Vagina (tissue), 2 donors: ENCODE results near the gene NHP2. TPM values are rescaled to one million over a fixed set of nuclear protein-coding genes. Genes with fewer than 3 reads are reported as not detected.

Source experiments
- DNase-seq, 2 donors: peaks; one replicate each; pipeline ENCODE4 v3.0.0-alpha.2; 2017; ENCODE audit errors: extremely low spot score in 2 of 2
- H3K27ac ChIP-seq: fragments of 200-600 bp; sonication (generic); one replicate; pipeline ENCODE4 v1.5.1; 2019
- H3K27me3 ChIP-seq: fragments of 200-600 bp; sonication (generic); one replicate; pipeline ENCODE4 v1.5.1; 2019
- H3K36me3 ChIP-seq, 2 donors: fragments of 200-600 bp; sonication (generic); one replicate each; pipeline ENCODE4 v1.5.1; 2017 to 2019
- H3K4me1 ChIP-seq: fragments of 200-600 bp; sonication (generic); one replicate; pipeline ENCODE4 v1.5.1; 2019
- H3K4me3 ChIP-seq, 2 donors: fragments of 200-600 bp; sonication (generic); 1 replicate in 1 of 2; 2 replicates in 1 of 2; pipeline ENCODE4 v1.5.1; 2016 to 2019
- H3K9me3 ChIP-seq: fragments of 200-600 bp; sonication (generic); one replicate; pipeline ENCODE4 v1.5.1; 2019
- CTCF ChIP-seq, 3 experiments: fragments of 450-650 bp in 2 of 3; fragments of 200-600 bp in 1 of 3; sonication (generic) in 1 of 3; IDR thresholded peaks; one replicate each; pipeline ENCODE4 v1.5.1; 2017 to 2019; ENCODE audit warnings: antibody characterized with exemption in 3 of 3, mild to moderate bottlenecking in 2 of 3, moderate library complexity in 2 of 3
- POLR2A ChIP-seq, 2 donors: fragments of 450-650 bp; IDR thresholded peaks; one replicate each; pipeline ENCODE4 v1.6.1; 2017; ENCODE audit warnings: antibody characterized with exemption in 2 of 2, mild to moderate bottlenecking in 2 of 2, moderate library complexity in 2 of 2
- POLR2AphosphoS5 ChIP-seq, 2 donors: sonication (generic); formaldehyde crosslinking; IDR thresholded peaks; one replicate each; pipeline ENCODE4 v1.9.0; 2017; ENCODE audit warnings: antibody characterized with exemption in 2 of 2, mild to moderate bottlenecking in 2 of 2, low read depth in 1 of 2; ENCODE audit not compliant: insufficient read depth in 1 of 2
- intact Hi-C: fragments of 100-400 bp; cut with DNase I; formaldehyde crosslinking; loops from one replicate; pipeline ENCODE4 v1.15.1; 2023
- total RNA-seq: library from RNA; depleted of rRNA; stranded (reverse); fragments of >200 nt; gene quantifications from one replicate; pipeline ENCODE4 v1.2.3, GENCODE V29; 2016

The NHP2 gene
- total RNA-seq, 1 donor from 2014 or later: 172 TPM

- TF ChIP-seq POLR2A (IDR thresholded peaks at IDR 0.05) (no peak), CTCF (IDR thresholded peaks at IDR 0.05) (no peak), POLR2AphosphoS5 (IDR thresholded peaks at IDR 0.05; ENCODE audit: insufficient read depth in 1 of 2, low read depth in 1 of 2) (no peak)
- H3K27me3 ChIP-seq: no peaks in the 10 kb centered on the region
- intact Hi-C loops: no loop called here
- peaks cover 0 to 32% of the 10 kb centered on the region in 2 donors for H3K36me3 ChIP-seq
- H3K9me3 ChIP-seq: no peaks in the 10 kb centered on the region
- peaks cover 21% of the 10 kb centered on the region for H3K4me1 ChIP-seq
- H3K27ac ChIP-seq: peak overlapping the region; percentile 76
- peak overlapping the region; percentile 70 to 83 for H3K4me3 ChIP-seq
- DNase-seq: no peak
These were observed 917 bp downstream of the NHP2 start for GRCh38 chr5:178152491-178153444.

- Histone ChIP-seq H3K36me3 (peaks cover 0 to 46% of the 10 kb centered on the region in 2 donors), H3K4me1 (peaks cover 21% of the 10 kb centered on the region), H3K27ac (no peak overlapping the region), H3K4me3 (no peak overlapping the region), H3K27me3 (no peaks in the 10 kb centered on the region), H3K9me3 (no peaks in the 10 kb centered on the region)
- no peak for TF ChIP-seq POLR2AphosphoS5 (IDR thresholded peaks at IDR 0.05; ENCODE audit: insufficient read depth in 1 of 2, low read depth in 1 of 2)
- TF ChIP-seq POLR2A (IDR thresholded peaks at IDR 0.05): no peak
- TF ChIP-seq CTCF (IDR thresholded peaks at IDR 0.05): no peak
- DNase-seq: no peak
- intact Hi-C loops: no loop called here
These were observed 2.5 kb downstream of the NHP2 start for GRCh38 chr5:178150977-178151734.

GRCh38 chr5:178149199-178149932 is 4.3 kb downstream of the NHP2 start:
- intact Hi-C loops: loop anchor here (10.0 kb wide), 1 partner anchor 1465 kb away; no protein-coding TSS in a partner anchor
- no peak overlapping the region for H3K4me3 ChIP-seq
- H3K27ac ChIP-seq: no peak overlapping the region
- TF ChIP-seq POLR2A (IDR thresholded peaks at IDR 0.05) (no peak), CTCF (IDR thresholded peaks at IDR 0.05) (no peak), POLR2AphosphoS5 (IDR thresholded peaks at IDR 0.05; ENCODE audit: insufficient read depth in 1 of 2, low read depth in 1 of 2) (no peak)
- no peaks in the 10 kb centered on the region for H3K27me3 ChIP-seq
- DNase-seq: no peak
- H3K36me3 ChIP-seq: peaks cover 0 to 61% of the 10 kb centered on the region in 2 donors
- H3K4me1 ChIP-seq: peaks cover 21% of the 10 kb centered on the region
- no peaks in the 10 kb centered on the region for H3K9me3 ChIP-seq

GRCh38 chr5:178147406-178147805 is 6.3 kb downstream of the NHP2 start:
- TF ChIP-seq CTCF (IDR thresholded peaks at IDR 0.05) (no peak), POLR2A (IDR thresholded peaks at IDR 0.05) (no peak), POLR2AphosphoS5 (IDR thresholded peaks at IDR 0.05; ENCODE audit: insufficient read depth in 1 of 2, low read depth in 1 of 2) (no peak)
- no peak overlapping the region for H3K27ac ChIP-seq
- H3K4me3 ChIP-seq: no peak overlapping the region
- peaks cover 12% of the 10 kb centered on the region for H3K4me1 ChIP-seq
- no peaks in the 10 kb centered on the region for H3K27me3 ChIP-seq
- intact Hi-C loops: loop anchor here (10.0 kb wide), 1 partner anchor 1467 kb away; no protein-coding TSS in a partner anchor
- no peak for DNase-seq
- H3K36me3 ChIP-seq: peaks cover 0 to 80% of the 10 kb centered on the region in 2 donors
- no peaks in the 10 kb centered on the region for H3K9me3 ChIP-seq
